Ramos (cell line): ENCODE data around the gene ABHD16A.

Experiments used
- in situ Hi-C: fragments of 300-500 bp; cut with MboI; formaldehyde crosslinking; loops from one replicate; pipeline ENCODE4 v1.14.3; 2022; ENCODE audit warnings: low sequenced_read_pairs; ENCODE audit not compliant: unreplicated experiment

ABHD16A gene

DNA sequence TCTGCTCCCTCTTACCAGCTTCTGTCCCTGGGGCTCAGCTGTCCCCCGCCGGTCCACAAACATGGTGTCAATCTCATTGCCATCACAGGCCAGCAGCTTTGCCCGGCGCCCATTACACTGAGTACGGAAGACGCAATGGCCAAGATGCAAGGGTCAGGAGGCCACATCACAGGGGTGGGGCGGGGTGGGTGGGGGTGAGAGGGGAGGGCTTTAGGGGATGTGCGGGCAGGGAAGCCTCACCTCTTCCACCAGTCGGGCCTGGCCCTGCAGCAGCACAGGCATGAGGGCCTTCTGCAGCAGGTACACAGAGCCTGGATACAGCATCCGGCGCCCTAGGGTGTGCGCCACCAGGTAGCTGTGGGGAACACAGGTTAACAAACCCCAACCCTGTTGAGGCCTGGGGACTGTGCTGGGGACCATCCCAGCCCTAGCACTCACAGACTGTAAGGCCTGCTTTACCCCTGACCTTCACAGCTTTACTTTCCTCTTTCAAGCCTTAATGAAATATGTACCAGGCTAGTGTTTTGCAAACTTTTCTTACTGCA is 11.5 kb downstream of the ABHD16A start:
- in situ Hi-C loops, result no loop called here

DNA sequence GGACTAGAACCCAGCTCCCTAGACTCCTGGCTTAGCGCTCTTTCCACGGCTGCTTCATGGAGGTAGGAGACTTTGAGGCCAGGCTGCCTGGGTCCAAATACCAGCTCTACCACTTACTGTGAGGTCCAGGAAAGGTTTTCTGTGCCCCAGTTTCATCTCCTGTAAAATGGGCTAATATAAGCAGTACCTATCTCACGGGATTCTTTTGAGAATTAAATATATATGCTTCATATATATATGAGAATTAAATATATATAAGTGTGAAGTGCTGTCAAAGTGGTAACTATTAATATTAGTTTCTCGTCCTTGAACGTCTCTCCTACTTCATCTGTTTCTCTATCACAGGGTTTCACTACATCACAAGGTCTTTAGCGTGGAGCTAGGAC is 12.1 kb downstream of the ABHD16A start:
- in situ Hi-C loops, result no loop called here

DNA sequence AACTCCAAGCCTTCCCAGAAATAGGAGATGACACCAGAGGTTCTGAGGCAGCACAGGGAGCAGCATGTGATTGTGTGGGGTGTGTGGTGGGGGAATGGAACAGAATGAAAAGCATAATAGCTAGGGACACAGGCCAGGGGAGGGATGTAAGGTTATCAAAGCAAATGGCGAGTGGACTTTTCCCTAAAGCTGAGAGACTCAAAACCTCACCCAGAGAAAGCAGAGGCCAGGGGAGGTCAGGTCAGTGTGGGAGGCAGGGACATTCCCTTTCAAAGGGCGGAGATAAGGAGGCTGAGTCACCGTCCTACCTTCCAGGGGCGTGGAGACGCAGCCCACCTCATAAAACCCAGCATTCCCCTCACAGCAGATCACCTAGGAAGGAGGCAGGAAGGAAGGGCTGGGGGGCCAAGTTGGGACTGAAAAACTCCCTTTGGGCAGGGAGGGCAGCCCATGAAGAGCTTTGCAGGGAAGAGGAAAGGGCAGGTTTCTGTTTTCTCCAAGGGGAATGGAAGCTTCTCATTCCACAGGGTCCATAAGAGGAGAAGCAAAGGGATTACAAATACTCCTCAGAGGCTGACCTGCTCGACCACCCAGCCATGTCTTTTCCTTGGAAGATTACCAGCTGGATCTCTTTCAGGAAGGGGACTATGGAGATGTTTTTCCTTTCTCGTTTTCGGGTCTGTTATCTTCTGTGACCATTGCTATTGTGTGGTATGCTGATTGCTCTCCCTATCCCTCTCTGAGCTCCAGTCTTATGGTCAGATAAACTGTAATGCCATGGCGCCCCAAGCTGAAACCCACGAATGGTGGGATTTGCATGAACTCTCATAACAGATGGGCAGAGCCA is 12.7 kb downstream of the ABHD16A start:
- in situ Hi-C loops, result no loop called here

DNA sequence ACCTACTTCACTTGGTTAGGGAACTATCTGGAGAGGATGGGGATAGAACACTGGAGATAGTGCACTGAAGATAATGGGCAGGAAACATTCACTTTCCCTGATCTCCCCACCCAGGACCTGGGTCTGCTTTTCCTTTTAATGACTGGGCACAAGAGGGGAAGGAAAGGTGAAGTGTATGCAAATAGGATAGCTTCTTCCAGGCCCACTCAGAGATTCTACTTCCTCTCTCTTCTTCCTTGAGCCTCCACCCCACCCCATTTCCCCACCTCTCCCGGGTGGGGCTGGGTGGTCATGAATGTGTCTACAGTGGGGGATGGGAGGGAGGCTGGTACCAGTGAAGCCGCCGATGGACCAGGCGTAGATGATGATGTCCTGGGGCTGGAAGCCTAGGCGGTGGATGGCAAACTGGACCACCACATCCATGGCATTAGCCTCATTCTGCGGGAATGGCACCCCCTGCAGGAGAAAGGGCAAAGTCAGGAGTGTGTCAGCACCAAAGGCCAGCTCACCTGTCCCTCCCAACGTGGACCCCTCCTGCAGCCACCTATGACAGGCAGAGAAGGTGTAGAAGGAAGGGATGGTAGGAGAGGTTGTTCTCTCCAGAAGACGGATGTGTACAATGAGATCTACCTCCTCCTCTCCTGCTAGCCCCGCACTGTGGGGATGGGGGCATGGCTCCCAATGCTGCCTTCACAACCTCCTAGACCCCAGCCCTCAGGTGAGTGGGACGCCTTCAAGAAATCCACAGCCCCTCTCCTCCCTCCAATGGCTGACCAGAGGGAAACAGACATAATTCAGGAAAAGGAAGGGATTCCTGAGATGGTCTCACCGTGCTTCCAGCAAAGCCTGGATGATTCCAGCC is 13.6 kb downstream of the ABHD16A start:
- in situ Hi-C loops, result no loop called here

DNA sequence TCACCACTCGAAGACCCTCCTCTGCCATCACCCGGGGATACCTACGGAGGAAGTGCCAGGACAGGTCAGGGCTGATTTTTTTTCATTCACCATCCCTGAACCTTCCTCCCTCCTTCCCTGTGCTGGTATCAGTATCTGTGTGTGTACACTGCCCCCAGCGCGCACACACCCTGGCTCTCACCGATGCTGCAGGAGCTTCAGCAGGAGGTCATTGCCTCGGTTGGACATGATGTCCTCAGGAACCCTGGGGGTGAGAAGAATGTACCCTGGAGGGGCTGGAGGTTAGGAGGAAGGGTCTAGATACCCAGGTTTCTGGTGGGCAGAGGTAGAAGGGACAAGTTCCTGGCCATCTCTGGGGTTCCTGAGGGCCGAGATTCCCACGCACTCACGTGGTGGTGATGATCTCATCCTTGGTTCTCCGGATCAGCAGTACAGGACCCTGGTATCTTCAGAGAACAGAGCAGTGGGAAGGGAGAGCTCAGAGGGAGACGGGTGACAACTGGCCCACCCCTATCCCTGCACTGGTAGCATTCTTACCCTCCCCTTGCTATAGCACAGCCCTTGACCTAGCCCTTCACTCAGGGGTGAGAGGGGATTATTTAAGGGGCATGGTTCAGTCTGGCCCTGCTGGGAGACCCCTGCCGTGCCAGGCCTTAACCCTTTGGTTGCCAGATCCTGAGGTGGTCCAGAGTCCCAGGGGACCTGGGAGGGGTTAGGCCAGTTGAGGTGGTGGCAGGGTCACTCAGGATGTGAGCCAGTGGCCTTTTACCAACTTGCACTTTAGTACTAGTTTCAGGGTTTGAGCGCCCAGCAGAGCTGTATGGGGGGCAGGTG is 15.0 kb downstream of the ABHD16A start:
- in situ Hi-C loops, result no loop called here

DNA sequence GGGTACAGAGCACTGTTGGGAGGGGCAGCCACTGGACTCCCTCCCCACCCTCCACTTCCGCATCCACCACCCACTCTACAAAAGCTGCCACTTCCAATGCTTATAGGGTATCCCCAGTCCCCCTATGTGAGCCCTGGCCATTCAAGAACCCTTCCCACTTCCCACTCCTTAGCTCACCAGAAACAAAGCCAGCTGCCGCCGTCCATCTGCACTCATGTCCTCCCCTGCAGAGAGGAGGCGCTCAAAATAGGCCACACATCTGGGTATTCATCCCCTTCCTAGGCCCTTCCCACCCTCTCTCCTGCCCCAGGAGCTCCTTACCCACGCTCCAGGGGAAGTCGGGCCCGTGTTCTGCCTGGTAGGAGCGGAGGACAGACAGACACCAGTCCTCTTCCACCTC is 15.8 kb downstream of the ABHD16A start:
- in situ Hi-C loops, result no loop called here

DNA sequence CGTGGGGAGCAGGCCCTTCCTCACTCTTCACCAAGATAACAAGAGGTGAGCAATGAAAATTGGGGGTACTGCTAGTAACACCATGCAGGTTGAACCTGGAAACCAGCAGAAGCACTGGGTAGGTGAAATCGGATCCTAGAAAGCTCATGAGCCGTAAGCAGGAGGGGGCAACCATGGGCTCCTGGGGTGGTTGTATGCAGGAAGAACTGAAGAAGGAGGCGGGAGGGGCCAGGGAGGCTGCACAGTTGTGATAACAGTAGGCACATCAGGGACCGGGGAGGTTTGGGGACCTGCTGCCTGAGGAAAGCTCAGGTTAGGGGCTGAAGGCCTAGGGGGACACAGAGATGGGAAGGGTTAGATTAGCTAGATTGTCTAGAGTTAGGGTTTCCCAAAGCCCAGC is 16.6 kb downstream of the ABHD16A start:
- in situ Hi-C loops, result no loop called here

DNA sequence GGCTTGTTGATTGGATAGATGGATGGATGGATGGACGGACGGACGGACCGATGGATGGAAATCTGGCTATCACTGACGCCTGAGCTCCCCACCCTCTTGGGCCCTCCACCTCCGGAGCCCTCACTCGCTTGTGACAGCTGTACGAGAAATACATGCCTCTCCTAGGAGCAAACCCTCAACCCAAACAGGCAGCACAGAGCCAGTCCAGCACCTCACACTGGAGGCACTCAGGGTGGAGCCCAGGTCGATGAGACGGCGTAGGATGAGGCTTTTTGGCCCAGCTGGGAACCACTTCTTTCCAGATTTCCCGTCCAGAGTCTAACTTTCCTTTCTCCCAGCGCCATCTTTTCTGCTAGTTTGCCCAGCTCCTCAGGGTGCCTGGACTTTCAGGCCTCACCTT is 19.5 kb downstream of the ABHD16A start:
- in situ Hi-C loops, result no loop called here

DNA sequence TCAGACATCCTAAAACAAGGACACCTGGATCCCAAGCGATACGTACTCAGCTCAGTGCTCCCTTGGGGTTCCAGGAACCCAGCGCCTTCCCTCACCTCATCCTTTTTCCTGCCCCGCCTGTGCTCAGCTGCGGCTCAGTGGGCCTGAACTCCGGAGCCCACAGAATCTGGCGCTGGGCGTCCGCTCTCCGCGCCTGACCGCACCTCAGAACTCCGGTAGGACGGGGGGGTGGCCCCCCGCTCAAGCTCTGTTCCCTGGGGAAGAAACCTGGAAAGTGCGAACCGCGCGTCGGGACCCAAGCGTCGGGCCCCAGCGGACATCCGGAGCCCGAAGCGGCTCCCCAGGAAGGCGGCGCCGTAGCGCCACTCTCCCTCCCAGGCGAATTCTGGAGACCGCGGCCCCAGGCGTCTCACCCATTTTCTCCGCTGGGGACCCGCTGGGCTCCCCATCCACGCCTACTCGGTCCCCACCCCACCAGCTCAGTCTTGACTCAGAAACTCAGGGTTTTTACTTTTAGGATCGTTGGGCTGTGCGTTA is 21.9 kb downstream of the ABHD16A start:
- in situ Hi-C loops, result no loop called here

DNA sequence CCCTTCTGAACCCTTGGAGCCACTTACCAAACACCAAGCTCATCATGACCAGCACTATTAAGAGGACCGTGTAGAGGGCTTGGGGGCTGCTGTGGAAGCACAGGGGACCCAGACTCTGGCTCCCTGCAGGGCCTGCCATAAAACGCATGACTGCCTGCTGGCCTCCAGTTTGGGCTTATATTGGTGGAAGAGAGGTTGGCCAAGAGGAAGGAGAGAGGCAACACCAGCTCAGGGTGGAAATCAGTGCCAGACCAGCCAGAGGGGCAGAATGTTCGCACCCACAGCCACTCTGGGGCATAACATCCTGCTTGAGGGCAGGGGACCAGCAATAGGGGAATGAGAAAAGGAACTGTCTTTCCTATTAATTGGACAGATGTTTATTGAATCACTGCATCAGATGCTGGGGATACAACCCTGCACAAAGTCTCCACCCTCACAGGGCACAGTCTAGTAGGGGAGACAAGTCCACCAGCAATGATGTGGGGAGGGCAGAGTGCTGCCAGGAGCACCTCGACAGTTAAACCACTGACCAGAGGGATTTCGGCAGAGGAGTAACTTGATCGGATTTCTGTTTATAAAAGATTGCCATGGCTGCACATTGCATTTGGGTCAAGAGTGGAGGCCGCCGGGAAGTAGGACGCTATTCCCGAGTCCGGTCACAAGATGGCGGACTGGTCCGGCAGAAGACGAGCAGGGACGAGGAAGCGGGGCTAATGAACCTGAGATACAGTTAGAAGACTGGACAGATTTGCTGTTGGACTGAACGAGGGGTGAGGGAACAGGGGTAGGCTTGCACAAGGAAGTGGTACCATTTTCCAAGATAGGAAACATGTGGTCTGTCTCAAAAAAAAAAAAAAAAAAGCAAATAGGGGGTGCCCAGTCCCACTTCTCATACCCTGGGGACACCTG is 22.6 kb downstream of the ABHD16A start, which contains the start of gene LY6G5C:
LY6G5C (minus strand) TSS at position 842 of the 909 bp plus-strand sequence; CDS start at position 148, 694 bp downstream.
- in situ Hi-C loops, result no loop called here

DNA sequence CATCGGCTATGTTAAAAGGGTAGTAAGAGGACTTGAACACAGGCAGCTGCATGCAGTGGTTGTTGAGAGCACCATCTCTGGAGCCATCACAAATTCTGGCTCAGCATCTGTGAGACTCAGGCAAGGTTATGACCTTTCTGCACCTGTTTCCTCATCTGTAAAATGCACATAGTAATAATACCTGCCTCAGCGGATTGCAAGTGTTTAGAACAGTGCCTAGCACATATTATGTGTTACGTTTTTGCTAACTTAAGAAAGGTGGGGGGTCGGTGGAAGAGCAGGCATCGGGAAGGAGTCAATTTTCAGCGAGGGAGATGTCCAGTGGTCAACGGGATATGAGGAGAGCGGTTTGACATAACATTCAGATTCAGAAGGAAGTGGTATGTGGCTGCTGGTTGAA is 25.2 kb downstream of the ABHD16A start:
- in situ Hi-C loops, result no loop called here

DNA sequence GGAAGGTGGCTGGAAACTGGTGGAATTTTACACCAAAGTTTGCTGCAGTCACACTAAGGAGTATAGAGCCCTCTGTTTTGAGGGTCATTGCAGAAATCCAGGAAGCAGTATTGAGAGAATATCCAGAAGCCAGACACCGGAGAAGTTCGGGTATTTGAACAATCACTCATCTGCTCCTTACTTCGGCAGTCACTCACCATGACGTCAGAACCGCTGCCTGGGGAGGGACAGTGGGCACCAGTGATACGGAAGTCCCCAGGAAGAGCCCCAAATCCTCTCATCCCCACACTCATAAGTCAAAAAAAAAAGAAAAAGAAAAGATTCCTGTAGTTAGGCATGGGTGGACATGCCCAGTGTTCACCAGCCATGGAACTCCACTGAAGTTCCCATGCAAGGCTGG is 26.2 kb downstream of the ABHD16A start:
- in situ Hi-C loops, result no loop called here

DNA sequence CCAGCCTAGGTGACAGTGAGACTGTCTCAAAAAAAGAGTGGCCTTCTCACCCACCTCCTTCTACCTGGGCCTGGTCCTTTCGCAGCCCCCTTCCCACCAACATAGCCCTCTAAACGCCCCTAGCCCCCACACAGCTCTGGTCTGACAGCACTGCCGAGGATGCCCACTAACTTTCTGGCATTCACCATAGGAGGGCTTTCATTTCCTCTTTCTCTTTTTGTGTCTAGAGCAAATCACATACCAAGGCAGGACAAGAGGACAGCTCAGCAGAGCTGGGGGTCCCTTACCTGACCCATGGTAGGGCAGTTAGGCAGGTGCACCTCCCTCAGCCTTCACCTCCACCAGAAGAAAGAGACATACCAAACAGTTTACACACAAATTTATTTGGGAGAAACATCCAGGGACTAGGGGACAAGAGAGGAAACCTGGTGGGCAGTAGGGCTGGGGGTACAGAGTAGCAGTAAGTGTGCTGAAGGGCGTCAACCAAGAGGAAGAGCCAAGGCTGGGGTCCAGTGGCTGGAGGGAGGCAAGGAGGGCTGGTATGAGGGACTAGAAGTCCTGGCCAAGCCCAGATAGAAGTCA is 26.7 kb downstream of the ABHD16A start:
- in situ Hi-C loops, result no loop called here

DNA sequence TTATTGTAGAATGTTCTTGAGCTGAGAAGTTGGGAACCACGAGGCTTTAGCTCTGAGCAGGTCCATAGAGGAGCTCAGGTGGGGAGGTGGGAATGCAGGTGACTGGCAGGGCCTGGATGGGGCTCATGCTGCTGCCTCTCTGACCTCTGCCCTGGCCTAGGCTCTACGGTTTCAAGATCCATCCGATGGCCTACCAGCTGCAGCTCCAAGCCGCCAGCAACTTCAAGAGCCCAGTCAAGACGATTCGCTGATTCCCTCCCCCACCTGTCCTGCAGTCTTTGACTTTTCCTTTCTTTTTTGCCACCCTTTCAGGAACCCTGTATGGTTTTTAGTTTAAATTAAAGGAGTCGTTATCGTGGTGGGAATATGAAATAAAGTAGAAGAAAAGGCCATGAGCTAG is 33.4 kb downstream of the ABHD16A start, which contains the start of gene LY6G5B:
LY6G5B (plus strand) TSS at position 301 of the 400 bp plus-strand sequence. CDS start 975 bp downstream, outside the sequence.
- in situ Hi-C loops, result no loop called here

DNA sequence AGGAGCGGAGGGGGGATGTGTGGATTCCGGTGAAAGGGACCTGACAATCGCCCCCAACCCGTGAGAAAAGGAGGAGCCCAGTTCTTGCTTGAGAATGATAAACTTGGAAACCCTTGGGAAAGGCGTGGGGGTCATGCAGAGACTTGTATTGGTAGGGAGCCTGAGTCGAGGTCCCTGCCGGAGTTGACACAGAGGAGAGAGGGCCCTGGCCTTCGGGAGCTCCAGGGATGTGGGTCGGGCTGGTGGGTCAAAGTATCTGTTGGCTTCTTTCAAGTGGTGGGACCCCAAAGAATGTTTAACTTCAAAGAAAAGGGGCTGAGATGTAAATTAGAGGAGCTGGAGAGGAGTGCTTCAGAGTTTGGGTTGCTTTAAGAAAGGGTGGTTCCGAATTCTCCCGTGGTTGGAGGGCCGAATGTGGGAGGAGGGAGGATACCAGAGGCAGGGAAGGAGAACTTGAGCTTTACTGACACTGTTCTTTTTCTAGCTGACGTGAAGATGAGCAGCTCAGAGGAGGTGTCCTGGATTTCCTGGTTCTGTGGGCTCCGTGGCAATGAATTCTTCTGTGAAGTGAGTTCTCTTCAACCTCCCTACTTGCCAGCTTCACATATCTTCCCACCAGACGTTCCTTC is 36.7 kb downstream of the ABHD16A start:
- in situ Hi-C loops, result no loop called here

DNA sequence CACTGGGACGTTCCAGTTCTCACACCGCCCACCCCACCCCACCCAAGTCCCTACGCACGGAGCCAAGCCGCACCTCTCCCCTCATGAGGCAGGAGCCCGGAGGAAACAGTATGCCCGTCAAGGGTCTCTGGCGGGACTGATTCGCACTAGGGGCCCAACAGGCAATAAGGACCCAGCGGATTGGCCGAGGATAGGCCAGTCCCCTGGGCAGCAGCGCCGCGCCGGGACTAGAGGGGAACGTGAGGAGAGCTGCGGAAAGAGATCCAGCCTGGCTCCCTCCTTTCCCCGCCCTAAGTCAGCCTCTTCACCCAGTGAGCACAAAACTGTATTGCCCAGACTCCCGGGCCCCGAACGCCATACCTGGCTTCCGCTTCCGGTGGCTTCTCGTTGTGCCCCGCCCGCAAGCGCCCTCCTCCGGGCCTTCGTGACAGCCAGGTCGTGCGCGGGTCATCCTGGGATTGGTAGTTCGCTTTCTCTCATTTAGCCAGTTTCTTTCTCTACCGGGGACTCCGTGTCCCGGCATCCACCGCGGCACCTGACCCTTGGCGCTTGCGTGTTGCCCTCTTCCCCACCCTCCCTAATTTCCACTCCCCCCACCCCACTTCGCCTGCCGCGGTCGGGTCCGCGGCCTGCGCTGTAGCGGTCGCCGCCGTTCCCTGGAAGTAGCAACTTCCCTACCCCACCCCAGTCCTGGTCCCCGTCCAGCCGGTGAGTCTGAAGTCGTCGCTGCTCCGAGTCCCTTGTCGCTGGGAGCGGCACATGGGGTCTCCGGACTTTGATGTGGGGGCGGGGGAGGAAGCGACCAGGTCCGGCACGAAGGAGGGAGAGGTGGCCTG is 37.4 kb downstream of the ABHD16A start, which contains the start of gene CSNK2B:
CSNK2B (plus strand) TSS at position 580 of the 836 bp plus-strand sequence. CDS start 752 bp downstream, outside the sequence.
- in situ Hi-C loops, result no loop called here
